ENCODE data around the gene CRYBG3. TPM values are rescaled to one million over a fixed set of nuclear protein-coding genes. Genes with fewer than 3 reads are reported as not detected.

CRYBG3 gene
- total RNA-seq (2021), result 5.0 and 5.9 TPM in 2 replicates
- long read RNA-seq, partial matches to known transcripts, result 19 of 23 reads
- long read RNA-seq, other reads (novel, unspliced or antisense), result 4 of 23 reads

GRCh38 chr3:97821774-97822358 lies at the start of gene CRYBG3:
CRYBG3 (plus strand) TSS chr3:97822011; CDS start chr3:97822207, 196 bp downstream.
- peak within 1 kb of the TSS; percentile 90 for H3K4me2 ChIP-seq (ENCODE audit: insufficient read depth, insufficient read length, low read length)
- peaks cover 24 to 26% of the 10 kb centered on the region in 2 experiments for H3K4me1 Mint-ChIP-seq
- H3K9me3 Mint-ChIP-seq, result no peaks in the 10 kb centered on the region
- H3K23me2 ChIP-seq (ENCODE audit: insufficient read length, low read depth, low read length, poor library complexity, severe bottlenecking), result peaks cover 12% of the 10 kb centered on the region
- H4K91ac ChIP-seq (ENCODE audit: insufficient read length, low read depth, low read length), result no peak within 1 kb of the TSS
- peak within 1 kb of the TSS; percentile 61 for H3K14ac ChIP-seq (ENCODE audit: insufficient read depth, low read length)
- no peak within 1 kb of the TSS for H3K4ac ChIP-seq (ENCODE audit: low read depth, low read length)
- peaks cover 32% of the 10 kb centered on the region for H3K27me3 Mint-ChIP-seq (ENCODE audit: low read depth)
- H3K79me1 ChIP-seq (ENCODE audit: insufficient read depth, low read depth, low read length, poor library complexity, severe bottlenecking), result peaks cover under 1% of the 10 kb centered on the region
- H3K9ac ChIP-seq (ENCODE audit: extremely low read depth, insufficient read length, low read length), result peak within 1 kb of the TSS; percentile 45
- no peak within 1 kb of the TSS for H2BK5ac ChIP-seq (ENCODE audit: insufficient read length, low read length)
- peak within 1 kb of the TSS; percentile 17 for H3K18ac ChIP-seq (ENCODE audit: insufficient read length, low read depth, low read length)
- H3K27ac Mint-ChIP-seq, result peak within 1 kb of the TSS in 2 of 3 experiments; percentile 94 to 96; a peak in 3 of 7 replicates
- peak; percentile 77 for DNase-seq
- no peak within 1 kb of the TSS for H3K56ac ChIP-seq (ENCODE audit: insufficient read length, low read depth, low read length)
- no peak within 1 kb of the TSS for H2BK120ac ChIP-seq (ENCODE audit: low read depth, low read length, poor library complexity, severe bottlenecking)
- no peaks in the 10 kb centered on the region; the same call in 1 of the 2 replicates for H3K79me2 ChIP-seq (ENCODE audit: insufficient read depth, low read length)
- no peak within 1 kb of the TSS for H3K23ac ChIP-seq (ENCODE audit: insufficient read length, low read depth, low read length)
- H4K8ac ChIP-seq (replicated peaks; ENCODE audit: insufficient read length, low read depth, low read length), result no peak within 1 kb of the TSS
- no peaks in the 10 kb centered on the region for H4K20me1 ChIP-seq (ENCODE audit: control insufficient read depth, insufficient read depth, insufficient read length)
- H3K27ac ChIP-seq (ENCODE audit: insufficient read length, low read depth, low read length), result no peak within 1 kb of the TSS
- no peak within 1 kb of the TSS for H2AK5ac ChIP-seq (ENCODE audit: insufficient read length, low read length)
- H2BK12ac ChIP-seq (ENCODE audit: insufficient read length, low read depth, low read length), result no peak within 1 kb of the TSS
- peak; percentile 46; the same call in 2 of the 3 replicates for TF ChIP-seq CTCF (conservative IDR thresholded peaks at IDR 0.05)
- no peak within 1 kb of the TSS for H2AFZ ChIP-seq (ENCODE audit: low read length)
- WGBS (ENCODE audit: extremely low coverage, insufficient read length, low lambda C conversion rate), result no CpG with 5 or more reads among the region's 66 CpGs
- H3K4me3 Mint-ChIP-seq, result peak within 1 kb of the TSS; percentile 99
- H3K9me3 ChIP-seq (ENCODE audit: control insufficient read depth, low read depth, low read length), result no peaks in the 10 kb centered on the region
- H3T11ph ChIP-seq (ENCODE audit: low read length), result no peak within 1 kb of the TSS
- H3K27me3 ChIP-seq (ENCODE audit: insufficient read depth, low read length), result peaks cover 2% of the 10 kb centered on the region; the same call in 1 of the 2 replicates
- H3K36me3 Mint-ChIP-seq (ENCODE audit: insufficient read depth in 1 of 3, low read depth in 3 of 3), result no peaks in the 10 kb centered on the region
- H3K4me1 ChIP-seq (ENCODE audit: insufficient read depth, low read length), result no peaks in the 10 kb centered on the region
- H4K5ac ChIP-seq (ENCODE audit: insufficient read length, low read depth, low read length), result no peak within 1 kb of the TSS
- no peak within 1 kb of the TSS for H2BK20ac ChIP-seq (ENCODE audit: low read depth, low read length, poor library complexity, severe bottlenecking)
- H2BK15ac ChIP-seq (ENCODE audit: low read depth, low read length), result no peak within 1 kb of the TSS; the same call in 1 of the 2 replicates

Data from H9 (cell line).